Measurements from ENCODE around the gene MAN2A1. TPM values are rescaled to one million over a fixed set of nuclear protein-coding genes. Genes with fewer than 3 reads are reported as not detected.

Gene MAN2A1
- total and polyA plus RNA-seq, 2 experiments from 2014 or later = 32.5 to 129 TPM

GRCh38 chr5:109741390-109741789 lies 51.7 kb downstream of the MAN2A1 start (continued):
- TF ChIP-seq EZH2phosphoT487 (IDR thresholded peaks at IDR 0.05; ENCODE audit: unreplicated experiment) (no peak), NANOG (IDR thresholded peaks at IDR 0.05; ENCODE audit: borderline replicate concordance) (peak; percentile 64; the same call in 1 of the 2 replicates), POLR2AphosphoS5 (IDR thresholded peaks at IDR 0.05; ENCODE audit: low read depth) (no peak)

- peaks cover 70% of the 10 kb centered on the region for H3K4me1 Mint-ChIP-seq
- no peak for DNase-seq (ENCODE audit: low spot score)
- Histone ChIP-seq H4K20me1 (replicated peaks; ENCODE audit: insufficient read depth) (0 out of 2 replicates have a peak, but pooled peaks cover 9% of the 10 kb centered on the region), H3K36me3 (ENCODE audit: insufficient read depth) (no peaks in the 10 kb centered on the region), H3K27ac (ENCODE audit: low read depth) (peak overlapping the region; percentile 0; the same call in 1 of the 2 replicates), H3K4me3 (no peak overlapping the region), H3K9me2 (ENCODE audit: insufficient read depth) (no peaks in the 10 kb centered on the region), H3K4me2 (peak overlapping the region; percentile 67), H3K27me3 (ENCODE audit: insufficient read depth) (no peaks in the 10 kb centered on the region), H3F3A (replicated peaks; ENCODE audit: low read depth) (no peaks in the 10 kb centered on the region), H3K79me2 (replicated peaks; ENCODE audit: insufficient read depth) (peaks cover 75% of the 10 kb centered on the region), H3K4me1 (ENCODE audit: insufficient read depth) (peaks cover 64% of the 10 kb centered on the region), H2AFZ (no peak overlapping the region)
- peak overlapping the region; percentile 99 for H3K27ac Mint-ChIP-seq
- no peak for ATAC-seq
- TF ChIP-seq REST (IDR thresholded peaks at IDR 0.05; ENCODE audit: unreplicated experiment) = no peak
- TF ChIP-seq STAT1 (IDR thresholded peaks at IDR 0.05; ENCODE audit: unreplicated experiment) = no peak
- no peak for TF ChIP-seq ETS1 (IDR thresholded peaks at IDR 0.05)
- no peak for TF ChIP-seq POLR2AphosphoS5 (IDR thresholded peaks at IDR 0.05; ENCODE audit: low read depth)
- no peak for TF ChIP-seq ZNF114 (CRISPR knock-in tag; IDR thresholded peaks at IDR 0.05)
- TF ChIP-seq JUNB (IDR thresholded peaks at IDR 0.05; ENCODE audit: unreplicated experiment) = no peak
- no peak for TF ChIP-seq EZH2phosphoT487 (IDR thresholded peaks at IDR 0.05; ENCODE audit: unreplicated experiment)
- TF ChIP-seq CTCF (conservative IDR thresholded peaks at IDR 0.05; ENCODE audit: low read depth in 2 of 2) = no peak
- no peak for TF ChIP-seq EZH2 (IDR thresholded peaks at IDR 0.05; ENCODE audit: low read depth, unreplicated experiment)
- peak overlapping the region; percentile 67; the same call in 2 of the 3 replicates for H3K4me3 Mint-ChIP-seq
- peaks cover 10% of the 10 kb centered on the region for H3K27me3 Mint-ChIP-seq (ENCODE audit: insufficient read depth, low read depth, poor library complexity)
- no peaks in the 10 kb centered on the region for H3K9me3 Mint-ChIP-seq
- peaks cover 8% of the 10 kb centered on the region; the same call in 2 of the 3 replicates for H3K36me3 Mint-ChIP-seq (ENCODE audit: low read depth)
These were observed 53.4 kb downstream of the MAN2A1 start for GRCh38 chr5:109743041-109743531.
